Hepatocyte (in vitro differentiated cells): ENCODE measurements around the gene RPS26.
"Not testable (repeated sequence)": the region's sequence is repeated elsewhere in the genome, so short reads cannot be mapped to it uniquely, and the experiment has no call there.

Experiments
- EZH2phosphoT487 ChIP-seq: fragments of 200-600 bp; sonication (generic); IDR thresholded peaks from one replicate; pipeline ENCODE4 v1.6.1; 2018; ENCODE audit warnings: antibody characterized with exemption, mild to moderate bottlenecking, low read depth, moderate library complexity; ENCODE audit not compliant: unreplicated experiment, severe bottlenecking
- TF ChIP-seq, protein P1 (sequence below): fragments of 200-600 bp; sonication (generic); IDR thresholded peaks from 2 replicates; pipeline ENCODE4 v1.5.1; 2016; ENCODE audit warnings: antibody characterized with exemption, mild to moderate bottlenecking; ENCODE audit not compliant: poor library complexity

DNA sequence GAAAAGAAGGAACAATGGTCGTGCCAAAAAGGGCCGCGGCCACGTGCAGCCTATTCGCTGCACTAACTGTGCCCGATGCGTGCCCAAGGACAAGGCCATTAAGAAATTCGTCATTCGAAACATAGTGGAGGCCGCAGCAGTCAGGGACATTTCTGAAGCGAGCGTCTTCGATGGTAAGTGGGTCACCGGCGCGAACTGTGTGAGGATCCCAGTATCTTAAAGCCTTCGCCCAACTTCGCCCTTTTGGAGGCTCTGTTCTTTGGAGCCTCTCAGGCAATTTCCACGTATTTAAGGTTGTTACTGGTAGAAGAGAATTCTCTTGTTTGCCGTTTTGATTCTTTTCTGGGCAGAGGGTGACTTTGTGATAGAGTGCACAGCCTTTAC, 704 bp downstream of the RPS26 start:
- TF ChIP-seq, protein P1, sequence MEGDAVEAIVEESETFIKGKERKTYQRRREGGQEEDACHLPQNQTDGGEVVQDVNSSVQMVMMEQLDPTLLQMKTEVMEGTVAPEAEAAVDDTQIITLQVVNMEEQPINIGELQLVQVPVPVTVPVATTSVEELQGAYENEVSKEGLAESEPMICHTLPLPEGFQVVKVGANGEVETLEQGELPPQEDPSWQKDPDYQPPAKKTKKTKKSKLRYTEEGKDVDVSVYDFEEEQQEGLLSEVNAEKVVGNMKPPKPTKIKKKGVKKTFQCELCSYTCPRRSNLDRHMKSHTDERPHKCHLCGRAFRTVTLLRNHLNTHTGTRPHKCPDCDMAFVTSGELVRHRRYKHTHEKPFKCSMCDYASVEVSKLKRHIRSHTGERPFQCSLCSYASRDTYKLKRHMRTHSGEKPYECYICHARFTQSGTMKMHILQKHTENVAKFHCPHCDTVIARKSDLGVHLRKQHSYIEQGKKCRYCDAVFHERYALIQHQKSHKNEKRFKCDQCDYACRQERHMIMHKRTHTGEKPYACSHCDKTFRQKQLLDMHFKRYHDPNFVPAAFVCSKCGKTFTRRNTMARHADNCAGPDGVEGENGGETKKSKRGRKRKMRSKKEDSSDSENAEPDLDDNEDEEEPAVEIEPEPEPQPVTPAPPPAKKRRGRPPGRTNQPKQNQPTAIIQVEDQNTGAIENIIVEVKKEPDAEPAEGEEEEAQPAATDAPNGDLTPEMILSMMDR = not testable (repeated sequence)
- not testable (repeated sequence) for TF ChIP-seq EZH2phosphoT487
